ENCODE measurements around the gene CFAP47. TPM values are rescaled to one million over a fixed set of nuclear protein-coding genes. Genes with fewer than 3 reads are reported as not detected.

Gene CFAP47
- total RNA-seq, 4 donors from 2014 or later: not detected

DNA sequence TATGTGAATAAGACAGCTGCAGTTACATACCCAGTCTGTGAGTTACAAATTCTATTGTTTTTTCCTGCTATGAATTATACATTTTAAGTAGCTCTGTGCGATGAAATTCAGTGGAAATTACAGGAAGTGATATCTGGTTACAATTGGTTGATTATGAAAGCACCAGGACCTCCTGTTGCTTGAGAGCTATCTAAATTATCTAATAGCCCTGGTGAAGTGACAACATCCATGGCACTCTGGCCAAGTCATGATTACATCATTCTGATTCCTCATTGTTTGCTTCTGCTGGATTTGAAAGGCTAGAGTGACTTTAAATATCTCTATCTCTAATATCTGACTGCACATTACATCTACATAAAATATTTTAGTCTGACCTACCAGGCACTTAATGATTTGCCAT lies 515.0 kb downstream of the CFAP47 start:
- H3K27ac ChIP-seq: no peak overlapping the region
- no peaks in the 10 kb centered on the region for H3K4me1 ChIP-seq
- TF ChIP-seq POLR2AphosphoS5 (IDR thresholded peaks at IDR 0.05): no peak
- TF ChIP-seq, protein P1, sequence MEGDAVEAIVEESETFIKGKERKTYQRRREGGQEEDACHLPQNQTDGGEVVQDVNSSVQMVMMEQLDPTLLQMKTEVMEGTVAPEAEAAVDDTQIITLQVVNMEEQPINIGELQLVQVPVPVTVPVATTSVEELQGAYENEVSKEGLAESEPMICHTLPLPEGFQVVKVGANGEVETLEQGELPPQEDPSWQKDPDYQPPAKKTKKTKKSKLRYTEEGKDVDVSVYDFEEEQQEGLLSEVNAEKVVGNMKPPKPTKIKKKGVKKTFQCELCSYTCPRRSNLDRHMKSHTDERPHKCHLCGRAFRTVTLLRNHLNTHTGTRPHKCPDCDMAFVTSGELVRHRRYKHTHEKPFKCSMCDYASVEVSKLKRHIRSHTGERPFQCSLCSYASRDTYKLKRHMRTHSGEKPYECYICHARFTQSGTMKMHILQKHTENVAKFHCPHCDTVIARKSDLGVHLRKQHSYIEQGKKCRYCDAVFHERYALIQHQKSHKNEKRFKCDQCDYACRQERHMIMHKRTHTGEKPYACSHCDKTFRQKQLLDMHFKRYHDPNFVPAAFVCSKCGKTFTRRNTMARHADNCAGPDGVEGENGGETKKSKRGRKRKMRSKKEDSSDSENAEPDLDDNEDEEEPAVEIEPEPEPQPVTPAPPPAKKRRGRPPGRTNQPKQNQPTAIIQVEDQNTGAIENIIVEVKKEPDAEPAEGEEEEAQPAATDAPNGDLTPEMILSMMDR (IDR thresholded peaks at IDR 0.05): no peak
- no peak for TF ChIP-seq EP300 (IDR thresholded peaks at IDR 0.05)
- no peak for TF ChIP-seq POLR2A (IDR thresholded peaks at IDR 0.05)
- H3K27me3 ChIP-seq: no peaks in the 10 kb centered on the region
- DNase-seq (ENCODE audit: low spot score in 2 of 2): no peak
- H3K36me3 ChIP-seq: no peaks in the 10 kb centered on the region
- no peak overlapping the region for H3K4me3 ChIP-seq
- H3K9me3 ChIP-seq: no peaks in the 10 kb centered on the region
- WGBS: 95% methylated on average over 1 of the region's 1 CpG

Other genes starting within 250 kb of the CFAP47 start
- not detected for gene MAGEB16, start 121.4 kb upstream of the CFAP47 start, total RNA-seq

Measured in suprapubic skin (tissue), 4 donors.